ENCODE data around the gene CTBP1. TPM values are rescaled to one million over a fixed set of nuclear protein-coding genes. Genes with fewer than 3 reads are reported as not detected.

The CTBP1 gene
- total RNA-seq, 1 donor from 2014 or later = 165 TPM

GRCh38 chr4:1246901-1247863 lies 1.7 kb downstream of the CTBP1 start:
- TF ChIP-seq, protein P1, sequence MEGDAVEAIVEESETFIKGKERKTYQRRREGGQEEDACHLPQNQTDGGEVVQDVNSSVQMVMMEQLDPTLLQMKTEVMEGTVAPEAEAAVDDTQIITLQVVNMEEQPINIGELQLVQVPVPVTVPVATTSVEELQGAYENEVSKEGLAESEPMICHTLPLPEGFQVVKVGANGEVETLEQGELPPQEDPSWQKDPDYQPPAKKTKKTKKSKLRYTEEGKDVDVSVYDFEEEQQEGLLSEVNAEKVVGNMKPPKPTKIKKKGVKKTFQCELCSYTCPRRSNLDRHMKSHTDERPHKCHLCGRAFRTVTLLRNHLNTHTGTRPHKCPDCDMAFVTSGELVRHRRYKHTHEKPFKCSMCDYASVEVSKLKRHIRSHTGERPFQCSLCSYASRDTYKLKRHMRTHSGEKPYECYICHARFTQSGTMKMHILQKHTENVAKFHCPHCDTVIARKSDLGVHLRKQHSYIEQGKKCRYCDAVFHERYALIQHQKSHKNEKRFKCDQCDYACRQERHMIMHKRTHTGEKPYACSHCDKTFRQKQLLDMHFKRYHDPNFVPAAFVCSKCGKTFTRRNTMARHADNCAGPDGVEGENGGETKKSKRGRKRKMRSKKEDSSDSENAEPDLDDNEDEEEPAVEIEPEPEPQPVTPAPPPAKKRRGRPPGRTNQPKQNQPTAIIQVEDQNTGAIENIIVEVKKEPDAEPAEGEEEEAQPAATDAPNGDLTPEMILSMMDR (IDR thresholded peaks at IDR 0.05; ENCODE audit: unreplicated experiment) = no peak
- Mint-ChIP-seq H3K27ac (ENCODE audit: unreplicated experiment) (peak overlapping the region; percentile 85), H3K4me3 (ENCODE audit: unreplicated experiment) (peak overlapping the region; percentile 95), H3K27me3 (ENCODE audit: unreplicated experiment) (peaks cover 17% of the 10 kb centered on the region), H3K36me3 (ENCODE audit: low read depth, unreplicated experiment) (peaks cover 29% of the 10 kb centered on the region), H3K9me3 (ENCODE audit: unreplicated experiment) (no peaks in the 10 kb centered on the region), H3K4me1 (ENCODE audit: unreplicated experiment) (peaks cover 34% of the 10 kb centered on the region)
- DNase-seq (ENCODE audit: low spot score) = no peak

DNA sequence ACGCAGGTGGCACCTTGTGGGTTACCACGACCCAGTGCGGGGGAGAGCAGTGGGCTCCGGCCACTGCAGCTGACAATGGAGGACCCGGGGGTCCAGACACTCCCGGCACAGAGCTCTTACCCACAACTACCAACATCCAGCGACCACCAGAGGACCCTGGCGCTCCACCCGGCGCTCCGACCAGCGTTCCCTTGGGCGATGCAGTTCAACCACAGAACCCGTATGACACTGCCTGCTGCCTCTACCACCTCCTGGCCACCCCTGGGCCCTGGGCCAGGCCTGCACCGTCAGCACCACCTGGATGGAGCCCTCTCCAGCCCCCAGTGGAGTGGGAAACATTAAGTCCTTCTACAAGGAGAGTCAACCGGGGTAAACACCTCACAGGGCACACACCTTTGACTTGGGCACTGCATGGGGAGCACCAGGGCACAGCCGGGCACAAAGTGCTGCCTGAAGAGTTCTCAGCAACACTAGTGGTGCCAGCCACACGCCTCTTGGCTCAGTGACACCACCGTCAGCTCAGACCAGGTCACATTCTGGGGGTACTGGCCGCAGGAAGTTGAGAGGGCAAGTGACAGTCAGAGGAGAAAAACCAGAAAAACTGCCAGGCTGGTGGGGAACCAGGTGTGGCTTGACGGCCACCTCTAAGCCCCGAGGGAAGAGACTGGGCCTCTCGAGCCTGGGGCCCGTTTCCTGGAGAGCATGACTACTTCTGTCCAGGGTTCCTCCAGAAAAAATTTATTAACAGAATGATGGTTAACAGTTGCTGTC lies 2.6 kb downstream of the CTBP1 start:
- DNase-seq (ENCODE audit: low spot score) = no peak
- H3K4me3 Mint-ChIP-seq (ENCODE audit: unreplicated experiment) = peak overlapping the region; percentile 95
- peaks cover 34% of the 10 kb centered on the region for H3K4me1 Mint-ChIP-seq (ENCODE audit: unreplicated experiment)
- H3K27ac Mint-ChIP-seq (ENCODE audit: unreplicated experiment) = no peak overlapping the region
- TF ChIP-seq, protein P1 (IDR thresholded peaks at IDR 0.05; ENCODE audit: unreplicated experiment) = no peak
- H3K27me3 Mint-ChIP-seq (ENCODE audit: unreplicated experiment) = peaks cover 14% of the 10 kb centered on the region
- H3K9me3 Mint-ChIP-seq (ENCODE audit: unreplicated experiment) = no peaks in the 10 kb centered on the region
- peaks cover 20% of the 10 kb centered on the region for H3K36me3 Mint-ChIP-seq (ENCODE audit: low read depth, unreplicated experiment)

DNA sequence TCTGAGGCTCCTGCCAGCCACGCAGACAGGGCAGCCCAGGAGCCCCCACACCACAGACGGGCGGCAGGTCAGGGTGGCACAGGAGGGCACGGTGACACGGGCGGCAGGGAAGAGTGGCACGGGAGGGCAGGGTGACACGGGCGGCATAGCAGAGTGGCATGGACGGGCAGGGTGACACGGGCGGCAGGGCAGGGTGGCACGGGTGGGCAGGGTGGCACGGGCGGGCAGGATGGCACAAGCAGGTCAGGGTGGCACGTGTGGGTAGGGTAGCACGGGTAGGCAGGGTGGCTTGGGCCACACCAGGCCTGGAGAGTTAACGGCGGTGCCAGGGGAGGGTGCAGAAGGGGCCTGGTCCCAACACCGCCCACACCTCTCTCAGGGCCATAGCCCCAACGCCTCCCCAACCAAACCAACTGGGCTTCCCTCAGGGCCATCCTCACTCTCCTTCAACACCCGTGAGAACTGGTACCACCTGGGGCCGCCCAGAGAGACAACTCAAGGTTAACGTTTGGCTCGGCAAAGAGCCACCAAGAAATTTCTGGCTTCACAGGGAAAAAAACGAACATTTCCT lies 3.4 kb downstream of the CTBP1 start:
- DNase-seq (ENCODE audit: low spot score) = no peak
- Mint-ChIP-seq H3K27ac (ENCODE audit: unreplicated experiment) (no peak overlapping the region), H3K9me3 (ENCODE audit: unreplicated experiment) (no peaks in the 10 kb centered on the region), H3K4me3 (ENCODE audit: unreplicated experiment) (no peak overlapping the region), H3K4me1 (ENCODE audit: unreplicated experiment) (peaks cover 34% of the 10 kb centered on the region), H3K27me3 (ENCODE audit: unreplicated experiment) (peaks cover 13% of the 10 kb centered on the region), H3K36me3 (ENCODE audit: low read depth, unreplicated experiment) (peaks cover 17% of the 10 kb centered on the region)
- TF ChIP-seq, protein P1 (IDR thresholded peaks at IDR 0.05; ENCODE audit: unreplicated experiment) = no peak

GRCh38 chr4:1244978-1245471 lies 3.9 kb downstream of the CTBP1 start:
- H3K9me3 Mint-ChIP-seq (ENCODE audit: unreplicated experiment) = no peaks in the 10 kb centered on the region
- peak overlapping the region; percentile 70 for H3K27ac Mint-ChIP-seq (ENCODE audit: unreplicated experiment)
- peak overlapping the region; percentile 63 for H3K4me3 Mint-ChIP-seq (ENCODE audit: unreplicated experiment)
- peaks cover 32% of the 10 kb centered on the region for H3K4me1 Mint-ChIP-seq (ENCODE audit: unreplicated experiment)
- H3K36me3 Mint-ChIP-seq (ENCODE audit: low read depth, unreplicated experiment) = peaks cover 14% of the 10 kb centered on the region
- DNase-seq (ENCODE audit: low spot score) = no peak
- TF ChIP-seq, protein P1 (IDR thresholded peaks at IDR 0.05; ENCODE audit: unreplicated experiment) = no peak
- peaks cover 11% of the 10 kb centered on the region for H3K27me3 Mint-ChIP-seq (ENCODE audit: unreplicated experiment)

Data from endothelial cell (in vitro differentiated cells).